ENCODE results near the gene FGF2.

DNA sequence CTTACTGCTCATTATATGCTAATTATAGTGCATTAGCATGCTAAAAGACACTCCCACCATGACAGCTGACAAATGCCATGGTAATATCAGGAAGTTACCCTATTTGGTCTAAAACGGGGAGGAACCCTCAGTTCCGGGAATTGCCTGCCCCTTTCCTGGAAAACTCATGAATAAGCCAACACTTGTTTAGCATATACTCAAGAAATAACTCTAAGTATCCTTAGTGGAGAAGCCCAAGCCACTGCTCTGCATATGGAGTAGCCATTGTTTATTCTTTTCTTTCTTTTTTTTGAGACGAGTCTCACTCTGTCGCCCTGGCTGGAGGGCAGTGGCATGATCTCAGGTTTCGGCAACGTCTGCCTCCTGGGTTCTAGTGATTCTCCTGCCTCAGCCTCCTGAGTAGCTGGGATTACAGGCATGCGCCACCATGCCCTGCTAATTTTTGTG, 80.3 kb downstream of the FGF2 start:
- TF ChIP-seq POLR2A (IDR thresholded peaks at IDR 0.05): no peak
- TF ChIP-seq CTCF (IDR thresholded peaks at IDR 0.05): no peak
